RWPE1 (cell line): ENCODE results near the gene BIRC7.

Experiments used
- CTCF ChIA-PET: fragments of 350-600 bp; sonication (Branson Sonifier 250); formaldehyde crosslinking; extraction: SDS; loops from one replicate; lab custom pipeline; 2021; lab: Yijun Ruan, JAX
- POLR2A ChIA-PET: fragments of 400-600 bp; formaldehyde crosslinking; extraction: SDS; loops from one replicate; lab custom pipeline; 2020; ENCODE audit warnings: antibody characterized with exemption; ENCODE audit not compliant: low non-redundant PET; lab: Yijun Ruan, JAX
- DNase-seq: peaks from one replicate; pipeline ENCODE4 v3.0.0; 2012; ENCODE audit warnings: low spot score
- H3K27ac ChIP-seq: fragments of 450-650 bp; 2 replicates; pipeline ENCODE4 v1.5.1; 2017
- TF ChIP-seq, protein P1 (sequence below): fragments of 450-650 bp; conservative IDR thresholded peaks from 2 replicates; pipeline ENCODE4 v1.5.1; 2017; ENCODE audit warnings: low read depth, mild to moderate bottlenecking

BIRC7 gene

DNA sequence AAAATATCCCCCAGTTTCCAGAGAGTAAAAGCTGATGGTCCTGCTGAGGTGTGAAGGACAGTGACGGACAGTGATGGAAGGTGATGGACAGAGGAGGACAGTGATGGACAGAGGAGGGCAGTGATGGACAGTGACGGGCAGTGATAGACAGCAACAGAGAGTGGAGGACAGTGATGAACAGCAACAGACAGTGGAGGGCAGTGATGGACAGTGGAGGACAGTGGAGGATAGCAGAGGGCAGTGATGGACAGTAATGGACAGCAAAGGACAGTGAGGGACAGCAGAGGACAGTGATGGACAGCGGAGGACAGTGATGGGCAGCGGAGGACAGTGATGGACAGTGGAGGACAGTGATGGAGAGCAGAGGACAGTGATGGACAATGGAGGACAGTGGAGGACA lies 21.2 kb downstream of the BIRC7 start:
- ChIA-PET POLR2A (no interaction called here), CTCF (interaction anchor here (6.4 kb wide), 1 partner anchor 33 kb away, joined by 33 read pairs; no protein-coding TSS in a partner anchor)
- peak overlapping the region; percentile 55; the same call in 1 of the 2 replicates for H3K27ac ChIP-seq
- DNase-seq: no peak
- TF ChIP-seq, protein P1, sequence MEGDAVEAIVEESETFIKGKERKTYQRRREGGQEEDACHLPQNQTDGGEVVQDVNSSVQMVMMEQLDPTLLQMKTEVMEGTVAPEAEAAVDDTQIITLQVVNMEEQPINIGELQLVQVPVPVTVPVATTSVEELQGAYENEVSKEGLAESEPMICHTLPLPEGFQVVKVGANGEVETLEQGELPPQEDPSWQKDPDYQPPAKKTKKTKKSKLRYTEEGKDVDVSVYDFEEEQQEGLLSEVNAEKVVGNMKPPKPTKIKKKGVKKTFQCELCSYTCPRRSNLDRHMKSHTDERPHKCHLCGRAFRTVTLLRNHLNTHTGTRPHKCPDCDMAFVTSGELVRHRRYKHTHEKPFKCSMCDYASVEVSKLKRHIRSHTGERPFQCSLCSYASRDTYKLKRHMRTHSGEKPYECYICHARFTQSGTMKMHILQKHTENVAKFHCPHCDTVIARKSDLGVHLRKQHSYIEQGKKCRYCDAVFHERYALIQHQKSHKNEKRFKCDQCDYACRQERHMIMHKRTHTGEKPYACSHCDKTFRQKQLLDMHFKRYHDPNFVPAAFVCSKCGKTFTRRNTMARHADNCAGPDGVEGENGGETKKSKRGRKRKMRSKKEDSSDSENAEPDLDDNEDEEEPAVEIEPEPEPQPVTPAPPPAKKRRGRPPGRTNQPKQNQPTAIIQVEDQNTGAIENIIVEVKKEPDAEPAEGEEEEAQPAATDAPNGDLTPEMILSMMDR: no peak

DNA sequence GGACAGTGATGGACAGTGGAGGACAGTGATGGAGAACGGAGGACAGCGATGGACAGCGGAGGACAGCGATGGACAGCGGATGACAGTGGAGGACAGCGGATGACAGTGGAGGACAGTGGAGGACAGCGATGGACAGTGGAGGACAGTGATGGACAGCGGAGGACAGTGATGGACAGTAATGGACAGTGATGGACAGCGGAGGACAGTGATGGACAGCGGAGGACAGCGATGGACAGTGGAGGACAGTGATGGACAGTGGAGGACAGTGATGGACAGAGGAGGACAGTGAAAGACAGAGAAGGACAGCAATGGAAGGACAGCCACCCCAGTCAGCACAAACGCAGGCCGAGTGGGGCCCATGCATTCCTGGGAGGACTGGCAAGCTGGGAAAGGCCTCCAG lies 21.9 kb downstream of the BIRC7 start:
- no peak for DNase-seq
- TF ChIP-seq, protein P1: no peak
- ChIA-PET CTCF (interaction anchor here (0.6 kb wide), 2 partner anchors 22 to 597 kb away, joined by 4 read pairs; partner anchors contain the start of gene BIRC7), POLR2A (no interaction called here)
- no peak overlapping the region for H3K27ac ChIP-seq

DNA sequence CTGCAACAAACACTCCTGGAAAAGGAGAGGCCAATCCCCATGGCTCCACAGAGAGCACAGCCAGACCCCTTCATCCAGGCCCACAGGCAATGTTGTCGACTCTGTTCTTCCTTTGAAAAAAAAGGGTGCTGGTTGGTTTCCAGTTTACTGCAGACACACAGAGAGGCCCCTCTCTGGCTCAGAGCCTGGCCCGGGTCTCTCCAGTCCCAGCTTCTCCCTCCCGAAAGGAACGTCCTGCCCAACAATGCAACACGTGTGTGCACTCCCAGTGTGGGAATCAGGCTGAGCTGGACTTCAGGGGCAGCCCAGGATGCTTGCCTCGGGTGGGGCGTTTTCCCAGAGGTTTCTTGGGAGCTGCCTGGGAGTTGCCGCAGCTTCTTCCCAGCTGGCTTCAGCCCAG lies 23.1 kb downstream of the BIRC7 start:
- DNase-seq: no peak
- ChIA-PET POLR2A (no interaction called here), CTCF (interaction anchor here (0.7 kb wide), 1 partner anchor 21 kb away, joined by 3 read pairs; no protein-coding TSS in a partner anchor)
- H3K27ac ChIP-seq: peak overlapping the region; percentile 0; the same call in 1 of the 2 replicates
- TF ChIP-seq, protein P1: no peak

DNA sequence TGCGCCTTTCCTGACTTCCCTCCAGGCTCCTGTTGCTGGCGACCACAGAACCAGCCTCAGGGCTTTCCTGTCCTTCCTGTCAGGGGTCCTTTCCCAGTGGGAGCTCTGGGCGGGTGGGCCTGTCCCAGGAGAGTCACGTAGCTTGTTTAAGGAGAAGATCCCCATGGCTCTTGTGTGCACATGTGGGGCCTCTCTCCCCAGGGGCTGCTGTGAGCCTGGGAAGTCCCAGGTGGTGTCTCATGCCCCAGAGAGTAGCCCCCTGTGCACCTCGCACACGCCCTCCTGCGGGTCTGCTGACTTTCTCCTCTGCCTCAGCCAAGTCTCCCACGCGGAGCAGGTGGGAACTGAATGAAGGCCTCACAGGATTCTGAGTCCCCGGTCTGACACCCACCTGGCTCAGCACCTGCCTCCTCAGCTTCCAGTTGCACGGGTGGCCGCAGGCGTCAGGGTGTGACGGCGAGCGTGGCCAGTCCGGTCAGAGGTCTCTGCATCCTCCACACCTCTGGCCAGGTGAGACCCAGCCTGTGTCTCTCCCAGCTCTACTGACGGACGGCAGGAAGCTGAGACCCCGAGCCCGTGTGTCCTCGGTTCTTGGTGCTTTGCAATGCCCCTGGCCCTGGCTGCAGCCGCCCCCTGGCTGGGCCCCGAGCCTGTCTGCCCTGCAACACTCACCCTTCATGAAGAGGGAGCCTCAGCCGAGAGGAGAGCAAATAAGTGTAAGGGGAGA lies 24.2 kb downstream of the BIRC7 start:
- no peak overlapping the region for H3K27ac ChIP-seq
- ChIA-PET POLR2A (no interaction called here), CTCF (interaction anchor here (0.6 to 2.2 kb wide), 4 partner anchors 22 to 779 kb away, joined by 3 to 10 read pairs (median 4); no protein-coding TSS in a partner anchor)
- TF ChIP-seq, protein P1: no peak
- DNase-seq: no peak

DNA sequence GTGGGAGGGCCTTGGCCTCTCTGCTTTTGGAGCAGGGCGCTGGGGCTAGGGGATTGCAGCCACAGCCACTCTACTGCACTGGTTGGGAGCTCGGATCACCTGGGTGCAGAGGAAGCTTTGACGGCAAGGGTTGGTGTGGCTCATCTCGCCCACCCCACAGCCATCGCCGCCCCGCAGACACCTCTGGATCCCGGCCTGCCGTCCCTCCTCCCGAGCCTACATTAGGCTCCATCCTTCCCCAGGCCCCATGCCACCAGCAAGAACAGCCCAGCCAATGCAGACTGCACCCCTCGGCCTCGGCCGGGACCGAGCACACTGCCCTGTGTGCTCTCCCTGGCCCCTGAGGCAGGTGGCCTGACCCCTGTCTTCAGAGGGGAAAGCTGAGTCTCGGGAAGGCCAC lies 24.8 kb downstream of the BIRC7 start:
- ChIA-PET POLR2A (no interaction called here), CTCF (interaction anchor here (0.6 to 2.2 kb wide), 4 partner anchors 26 to 778 kb away, joined by 3 to 10 read pairs (median 5); partner anchors contain the start of gene DIDO1)

More for the DNA sequence above, 24.8 kb downstream of the BIRC7 start:
- TF ChIP-seq, protein P1: no peak
- no peak overlapping the region for H3K27ac ChIP-seq
- no peak for DNase-seq
